RWPE1 (cell line): Measurements from ENCODE around the gene CEP135.
"Not testable (repeated sequence)": the region's sequence is repeated elsewhere in the genome, so short reads cannot be mapped to it uniquely, and the experiment has no call there.

ENCODE experiments used
- CTCF ChIA-PET: fragments of 350-600 bp; sonication (Branson Sonifier 250); formaldehyde crosslinking; extraction: SDS; loops from one replicate; lab custom pipeline; 2021; lab: Yijun Ruan, JAX
- POLR2A ChIA-PET: fragments of 400-600 bp; formaldehyde crosslinking; extraction: SDS; loops from one replicate; lab custom pipeline; 2020; ENCODE audit warnings: antibody characterized with exemption; ENCODE audit not compliant: low non-redundant PET; lab: Yijun Ruan, JAX
- DNase-seq: peaks from one replicate; pipeline ENCODE4 v3.0.0; 2012; ENCODE audit warnings: low spot score
- H3K27ac ChIP-seq: fragments of 450-650 bp; 2 replicates; pipeline ENCODE4 v1.5.1; 2017
- TF ChIP-seq, protein P1 (sequence below): fragments of 450-650 bp; conservative IDR thresholded peaks from 2 replicates; pipeline ENCODE4 v1.5.1; 2017; ENCODE audit warnings: low read depth, mild to moderate bottlenecking

Gene CEP135

DNA sequence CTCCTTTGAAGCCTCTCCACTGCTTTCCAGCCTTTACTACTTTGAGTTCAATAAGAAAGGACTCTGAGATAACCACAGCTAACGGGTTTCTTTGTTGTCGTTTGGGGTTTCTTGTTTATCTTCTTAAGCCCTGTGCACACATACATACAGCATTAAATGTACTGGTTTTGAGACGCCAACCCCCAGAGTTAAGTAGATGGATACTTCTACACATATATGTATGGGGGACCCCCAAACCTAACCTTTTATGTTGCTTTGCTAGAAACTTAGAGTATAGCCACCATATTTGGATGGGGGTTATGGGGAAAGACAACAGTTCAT, 697 bp downstream of the CEP135 start:
- TF ChIP-seq, protein P1, sequence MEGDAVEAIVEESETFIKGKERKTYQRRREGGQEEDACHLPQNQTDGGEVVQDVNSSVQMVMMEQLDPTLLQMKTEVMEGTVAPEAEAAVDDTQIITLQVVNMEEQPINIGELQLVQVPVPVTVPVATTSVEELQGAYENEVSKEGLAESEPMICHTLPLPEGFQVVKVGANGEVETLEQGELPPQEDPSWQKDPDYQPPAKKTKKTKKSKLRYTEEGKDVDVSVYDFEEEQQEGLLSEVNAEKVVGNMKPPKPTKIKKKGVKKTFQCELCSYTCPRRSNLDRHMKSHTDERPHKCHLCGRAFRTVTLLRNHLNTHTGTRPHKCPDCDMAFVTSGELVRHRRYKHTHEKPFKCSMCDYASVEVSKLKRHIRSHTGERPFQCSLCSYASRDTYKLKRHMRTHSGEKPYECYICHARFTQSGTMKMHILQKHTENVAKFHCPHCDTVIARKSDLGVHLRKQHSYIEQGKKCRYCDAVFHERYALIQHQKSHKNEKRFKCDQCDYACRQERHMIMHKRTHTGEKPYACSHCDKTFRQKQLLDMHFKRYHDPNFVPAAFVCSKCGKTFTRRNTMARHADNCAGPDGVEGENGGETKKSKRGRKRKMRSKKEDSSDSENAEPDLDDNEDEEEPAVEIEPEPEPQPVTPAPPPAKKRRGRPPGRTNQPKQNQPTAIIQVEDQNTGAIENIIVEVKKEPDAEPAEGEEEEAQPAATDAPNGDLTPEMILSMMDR = no peak
- peak overlapping the region; percentile 99 for H3K27ac ChIP-seq
- ChIA-PET POLR2A (no interaction called here), CTCF (interaction anchor here (0.5 to 1.3 kb wide), 6 partner anchors 8 to 605 kb away, joined by 3 to 8 read pairs (median 4); partner anchors contain the start of gene AASDH)
- no peak for DNase-seq

DNA sequence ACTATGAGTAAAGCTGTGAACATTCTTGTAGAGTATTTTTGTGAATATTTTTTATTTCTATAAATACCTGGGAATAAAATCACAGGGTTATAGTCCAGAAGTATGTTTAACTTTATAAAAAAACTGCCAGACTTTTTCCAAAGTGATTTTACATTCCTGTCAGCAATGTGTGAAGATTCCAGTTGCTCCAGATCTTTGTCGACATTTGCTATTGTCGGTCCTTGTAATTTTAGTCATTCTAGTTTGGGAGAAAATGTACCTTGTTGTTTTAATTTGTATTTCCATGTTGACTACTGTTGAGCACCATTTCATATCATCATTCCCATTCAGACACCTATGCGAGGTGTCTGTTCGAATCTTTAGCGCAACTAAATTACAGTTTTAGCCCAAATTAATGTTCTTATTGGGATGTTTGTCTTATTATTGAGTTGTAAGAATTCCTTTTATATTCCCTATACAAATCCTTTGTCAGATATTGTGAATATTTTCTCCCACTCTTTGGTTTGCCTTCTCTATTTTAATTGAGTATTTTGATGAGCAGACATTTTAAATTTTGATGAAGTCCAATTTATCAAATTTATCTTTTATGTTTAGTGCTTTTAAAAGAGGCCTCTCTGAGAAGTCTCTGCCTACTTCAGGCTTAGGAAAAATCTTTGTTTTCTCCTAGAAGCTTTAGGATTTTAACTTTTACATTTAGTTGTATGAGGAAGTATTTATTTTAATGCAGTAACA, 2.6 kb downstream of the CEP135 start:
- H3K27ac ChIP-seq = no peak overlapping the region
- POLR2A ChIA-PET = no interaction called here
- DNase-seq = no peak
- CTCF ChIA-PET = no interaction called here
- TF ChIP-seq, protein P1 = no peak

DNA sequence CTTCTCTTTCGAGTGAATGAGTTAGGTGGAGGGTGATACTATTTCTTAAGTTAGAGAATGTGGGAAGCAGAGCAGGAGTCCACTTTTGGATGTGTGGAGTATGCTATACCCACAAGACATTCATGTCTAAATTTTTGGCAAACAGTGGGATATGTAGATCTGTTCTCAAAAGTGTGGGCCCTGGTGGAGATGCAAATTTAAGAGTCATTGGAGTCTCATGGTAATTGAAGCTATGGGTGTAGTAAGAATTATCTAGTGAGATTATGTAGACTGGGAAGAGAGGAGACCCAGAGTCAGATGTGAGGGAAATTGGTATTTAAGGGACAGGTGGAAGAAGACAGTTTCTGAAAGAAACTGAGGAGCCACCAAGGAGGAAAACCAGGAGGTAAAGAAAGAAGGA, 7.0 kb downstream of the CEP135 start:
- DNase-seq = no peak
- POLR2A ChIA-PET = no interaction called here
- CTCF ChIA-PET = interaction anchor here (0.5 to 0.6 kb wide), 2 partner anchors 222 to 620 kb away, joined by 3 to 4 read pairs; no protein-coding TSS in a partner anchor
- TF ChIP-seq, protein P1 = no peak
- no peak overlapping the region for H3K27ac ChIP-seq

DNA sequence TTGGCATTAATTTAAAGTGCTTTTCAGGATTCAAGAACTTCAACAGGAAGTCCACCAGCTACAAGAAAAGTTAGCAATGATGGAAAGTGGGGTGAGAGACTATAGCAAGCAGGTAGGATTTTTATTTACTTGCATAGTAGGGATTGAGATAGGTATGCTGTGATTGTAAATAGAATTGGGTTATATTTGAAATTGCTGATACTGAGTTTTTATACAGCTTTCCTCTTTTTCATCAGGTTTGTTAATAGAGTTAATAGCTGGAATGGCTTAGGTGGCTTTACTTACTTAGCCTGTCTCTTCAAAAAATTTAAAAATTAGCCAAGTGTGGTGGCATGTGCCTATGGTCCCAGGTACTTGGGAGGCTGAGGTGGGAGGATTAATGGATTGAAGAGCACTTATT, 10.9 kb downstream of the CEP135 start:
- no peak for DNase-seq
- POLR2A ChIA-PET = no interaction called here
- CTCF ChIA-PET = interaction anchor here (1.0 to 1.8 kb wide), 2 partner anchors 11 to 91 kb away, joined by 3 to 8 read pairs; partner anchors contain the start of gene CEP135

DNA sequence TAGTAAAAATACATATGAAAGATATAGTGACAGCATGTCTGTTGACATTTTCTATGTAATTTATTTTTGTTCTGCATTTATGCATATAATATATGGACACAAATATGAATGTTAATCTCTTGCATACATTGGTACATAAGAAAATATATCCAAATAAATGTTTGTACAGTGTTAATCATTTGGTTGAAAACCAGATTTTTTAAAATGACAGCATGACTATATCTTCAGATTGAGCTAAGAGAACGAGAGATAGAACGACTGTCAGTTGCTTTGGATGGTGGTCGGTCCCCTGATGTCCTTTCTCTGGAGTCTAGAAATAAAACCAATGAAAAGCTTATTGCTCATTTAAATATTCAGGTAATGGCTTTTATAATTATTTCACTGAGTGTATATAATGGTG, 15.3 kb downstream of the CEP135 start:
- DNase-seq = no peak
- no peak overlapping the region for H3K27ac ChIP-seq
- POLR2A ChIA-PET = no interaction called here
- TF ChIP-seq, protein P1 = no peak
- CTCF ChIA-PET = no interaction called here

More for the DNA sequence above, 10.9 kb downstream of the CEP135 start:
- TF ChIP-seq, protein P1 = no peak
- H3K27ac ChIP-seq = no peak overlapping the region

DNA sequence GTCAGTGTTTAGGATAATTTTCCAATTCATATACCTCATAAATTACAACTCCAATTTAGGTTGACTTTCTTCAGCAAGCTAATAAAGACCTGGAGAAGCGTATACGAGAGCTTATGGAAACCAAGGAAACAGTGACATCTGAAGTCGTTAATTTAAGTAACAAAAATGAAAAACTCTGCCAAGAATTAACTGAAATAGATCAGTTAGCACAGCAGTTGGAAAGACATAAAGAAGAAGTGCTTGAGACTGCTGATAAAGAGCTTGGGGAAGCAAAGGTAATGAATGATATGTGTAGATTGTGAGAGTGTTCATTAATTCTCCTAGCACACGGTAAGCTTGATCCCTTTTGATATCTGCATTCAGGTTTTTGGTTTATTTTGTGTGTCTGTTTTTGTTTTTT, 16.8 kb downstream of the CEP135 start:
- TF ChIP-seq, protein P1 = no peak
- POLR2A ChIA-PET = no interaction called here
- no peak for DNase-seq
- no peak overlapping the region for H3K27ac ChIP-seq
- CTCF ChIA-PET = no interaction called here

DNA sequence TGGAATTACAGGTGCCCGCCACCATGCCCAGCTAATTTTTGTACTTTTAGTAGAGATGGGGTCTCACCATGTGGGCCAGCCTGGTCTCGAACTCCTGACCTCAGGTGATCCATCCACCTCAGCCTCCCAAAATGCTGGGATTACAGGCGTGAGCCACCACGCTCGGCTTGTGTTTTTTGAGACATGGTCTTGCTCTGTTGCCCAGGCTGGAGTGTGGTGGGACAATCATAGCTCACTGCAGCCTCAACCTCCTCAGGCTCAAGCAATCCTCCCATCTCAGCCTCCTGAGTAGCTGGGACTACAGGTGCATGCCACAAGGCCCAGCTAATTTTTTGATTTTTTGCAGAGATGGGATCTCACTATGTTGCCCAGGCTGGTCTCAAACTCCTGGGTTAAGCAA, 17.6 kb downstream of the CEP135 start:
- CTCF ChIA-PET, POLR2A ChIA-PET, DNase-seq, H3K27ac ChIP-seq: not testable (repeated sequence)
